OCI-LY7 (cell line): Measurements from ENCODE around the gene PXN. TPM values are rescaled to one million over a fixed set of nuclear protein-coding genes. Genes with fewer than 3 reads are reported as not detected.

ENCODE experiments used
- BruUV-seq: library from RNA; stranded (reverse); fragments of 400-500 nt; replicated peaks from 2 replicates; lab custom pipeline; 2021; lab: Mats Ljungman, UMichigan
- CTCF ChIA-PET: fragments of 300-600 bp; sonication (Branson Sonifier 250); formaldehyde crosslinking; loops from one replicate; lab custom pipeline; 2022; ENCODE audit warnings: antibody characterized with exemption; ENCODE audit not compliant: unreplicated experiment; lab: Charles Lee
- POLR2A ChIA-PET: fragments of 300-600 bp; sonication (Branson Sonifier 250); formaldehyde crosslinking; loops from one replicate; lab custom pipeline; 2022; ENCODE audit warnings: antibody characterized with exemption; lab: Charles Lee
- DNase-seq: peaks from one replicate; pipeline ENCODE4 v3.0.0-alpha.2; 2015; ENCODE audit warnings: low spot score
- H2AFZ ChIP-seq: fragments of 200-600 bp; sonication (generic), shearing (Covaris generic); 2 replicates; pipeline ENCODE4 v1.6.1; 2014; ENCODE audit warnings: mild to moderate bottlenecking, antibody characterized with exemption, low read length, moderate library complexity
- H3K27ac ChIP-seq: fragments of 200-600 bp; sonication (generic); 2 replicates; pipeline ENCODE4 v1.5.1; 2014; ENCODE audit warnings: mixed run types, low read depth, mild to moderate bottlenecking, moderate library complexity, low read length, inconsistent platforms; ENCODE audit not compliant: poor library complexity, severe bottlenecking
- H3K36me3 ChIP-seq: fragments of 200-600 bp; sonication (generic); 2 replicates; pipeline ENCODE4 v1.6.1; 2014; ENCODE audit warnings: mild to moderate bottlenecking, antibody characterized with exemption, low read length, moderate library complexity, mixed read lengths; ENCODE audit not compliant: insufficient read depth
- H3K4me1 ChIP-seq: fragments of 200-600 bp; sonication (generic); 2 replicates; pipeline ENCODE4 v1.5.1; 2014; ENCODE audit warnings: mild to moderate bottlenecking, low read length; ENCODE audit not compliant: insufficient read depth, poor library complexity, severe bottlenecking
- H3K4me2 ChIP-seq: fragments of 200-600 bp; sonication (generic); 2 replicates; pipeline ENCODE4 v1.6.1; 2014; ENCODE audit warnings: mild to moderate bottlenecking, low read length
- H3K4me3 ChIP-seq: fragments of 200-600 bp; sonication (generic); 2 replicates; pipeline ENCODE4 v1.5.1; 2014; ENCODE audit warnings: mild to moderate bottlenecking, low read depth, low read length; ENCODE audit not compliant: poor library complexity, severe bottlenecking
- H3K79me2 ChIP-seq: fragments of 200-600 bp; sonication (generic); 2 replicates; pipeline ENCODE4 v1.6.1; 2016; ENCODE audit warnings: low read depth, mild to moderate bottlenecking, low read length, moderate library complexity, mixed read lengths; ENCODE audit not compliant: insufficient read depth
- H3K9me2 ChIP-seq: fragments of 200-600 bp; sonication (generic); 2 replicates; pipeline ENCODE4 v1.6.1; 2016; ENCODE audit warnings: mild to moderate bottlenecking, low read length, mixed read lengths; ENCODE audit not compliant: insufficient read depth
- H3K9me3 ChIP-seq: fragments of 200-600 bp; sonication (generic); 2 replicates; pipeline ENCODE4 v1.6.1; 2014; ENCODE audit warnings: mild to moderate bottlenecking, mixed run types, low read length, mixed read lengths
- H4K20me1 ChIP-seq: fragments of 200-600 bp; sonication (generic); 2 replicates; pipeline ENCODE4 v1.6.1; 2014; ENCODE audit warnings: mild to moderate bottlenecking, antibody characterized with exemption, low read length, moderate library complexity, mixed read lengths; ENCODE audit not compliant: insufficient read depth
- EZH2phosphoT487 ChIP-seq: fragments of 200-600 bp; sonication (generic); IDR thresholded peaks from 2 replicates; pipeline ENCODE4 v1.6.1; 2018; ENCODE audit warnings: low read depth, borderline replicate concordance, mild to moderate bottlenecking, mixed run types, antibody characterized with exemption, low read length, moderate library complexity, mixed read lengths
- intact Hi-C: fragments of 100-400 bp; cut with micrococcal nuclease; formaldehyde crosslinking; loops from one replicate; pipeline ENCODE4 v1.10.0; 2022; ENCODE audit not compliant: unreplicated experiment
- total RNA-seq, 2 experiments: library from RNA; depleted of rRNA in 1 of 2; stranded (reverse); fragments of >200 nt in 1 of 2; shearing (Covaris generic) in 1 of 2; gene quantifications; 2 replicates each; pipeline ENCODE4 v1.2.3, GENCODE V29; 2014 to 2022
- TF ChIP-seq, protein P1 (sequence below): fragments of 200-600 bp; sonication (generic); conservative IDR thresholded peaks from 2 replicates; pipeline ENCODE4 v1.5.1; 2014; ENCODE audit warnings: mild to moderate bottlenecking, antibody characterized with exemption, low read length, moderate library complexity, mixed read lengths

PXN gene
- total RNA-seq, 2 experiments from 2014 or later, result 8.6 to 22.9 TPM

DNA sequence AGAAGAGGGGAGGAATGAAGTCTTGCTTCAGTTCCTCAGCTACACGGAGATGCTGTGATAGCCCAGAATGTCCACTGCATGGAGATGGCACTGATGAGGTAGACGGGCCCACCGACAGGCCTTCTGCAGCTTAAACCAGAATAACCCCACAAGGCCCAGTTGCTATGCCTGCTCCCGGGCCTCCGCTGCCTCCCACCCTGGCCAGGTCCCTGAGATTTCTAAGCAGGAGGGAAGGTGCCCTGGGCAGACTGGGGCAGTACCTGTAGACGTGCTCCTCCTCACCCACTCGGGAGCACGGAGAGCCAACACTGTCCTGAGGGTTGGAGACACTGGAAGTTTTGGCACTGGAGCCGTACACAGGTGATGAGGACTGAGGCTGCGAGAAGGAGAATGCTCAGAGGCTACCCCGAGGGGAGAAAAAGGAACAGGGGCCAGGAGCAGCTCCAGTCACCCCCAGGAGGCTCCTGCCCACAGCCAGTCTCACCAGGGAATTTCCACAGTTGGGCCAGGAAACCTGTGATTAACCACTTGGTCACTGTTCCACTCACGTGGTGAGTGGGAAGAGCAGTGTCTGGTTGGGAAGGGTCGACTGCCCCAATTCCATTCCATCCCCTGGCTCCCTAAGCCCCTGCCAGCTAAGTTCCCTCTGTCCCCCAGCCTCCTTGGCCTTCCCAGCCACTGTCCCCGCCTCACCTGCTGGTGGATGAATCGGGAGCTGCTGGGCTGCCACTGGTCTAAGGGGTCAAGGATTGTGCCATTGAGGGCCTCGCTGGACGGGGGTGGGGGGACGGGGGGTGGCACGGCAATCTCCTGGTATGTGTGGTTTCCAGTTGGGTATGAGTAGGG is 41.8 kb downstream of the PXN start:
- H3K36me3 ChIP-seq, result no peaks in the 10 kb centered on the region
- H3K9me3 ChIP-seq, result no peaks in the 10 kb centered on the region
- no peak overlapping the region for H3K4me3 ChIP-seq
- no peaks in the 10 kb centered on the region for H4K20me1 ChIP-seq
- H3K4me2 ChIP-seq, result no peak overlapping the region
- intact Hi-C loops, result loop anchor here (10.0 kb wide), 1 partner anchor 211 kb away; the partner anchor contains the start of gene COX6A1
- TF ChIP-seq, protein P1, sequence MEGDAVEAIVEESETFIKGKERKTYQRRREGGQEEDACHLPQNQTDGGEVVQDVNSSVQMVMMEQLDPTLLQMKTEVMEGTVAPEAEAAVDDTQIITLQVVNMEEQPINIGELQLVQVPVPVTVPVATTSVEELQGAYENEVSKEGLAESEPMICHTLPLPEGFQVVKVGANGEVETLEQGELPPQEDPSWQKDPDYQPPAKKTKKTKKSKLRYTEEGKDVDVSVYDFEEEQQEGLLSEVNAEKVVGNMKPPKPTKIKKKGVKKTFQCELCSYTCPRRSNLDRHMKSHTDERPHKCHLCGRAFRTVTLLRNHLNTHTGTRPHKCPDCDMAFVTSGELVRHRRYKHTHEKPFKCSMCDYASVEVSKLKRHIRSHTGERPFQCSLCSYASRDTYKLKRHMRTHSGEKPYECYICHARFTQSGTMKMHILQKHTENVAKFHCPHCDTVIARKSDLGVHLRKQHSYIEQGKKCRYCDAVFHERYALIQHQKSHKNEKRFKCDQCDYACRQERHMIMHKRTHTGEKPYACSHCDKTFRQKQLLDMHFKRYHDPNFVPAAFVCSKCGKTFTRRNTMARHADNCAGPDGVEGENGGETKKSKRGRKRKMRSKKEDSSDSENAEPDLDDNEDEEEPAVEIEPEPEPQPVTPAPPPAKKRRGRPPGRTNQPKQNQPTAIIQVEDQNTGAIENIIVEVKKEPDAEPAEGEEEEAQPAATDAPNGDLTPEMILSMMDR, result no peak
- no peak for TF ChIP-seq EZH2phosphoT487
- no TSS peak for BruUV-seq
- no peak overlapping the region for H3K27ac ChIP-seq
- H3K4me1 ChIP-seq, result peaks cover 25% of the 10 kb centered on the region
- no peaks in the 10 kb centered on the region for H3K79me2 ChIP-seq
- ChIA-PET POLR2A (no interaction called here), CTCF (interaction anchor here (0.7 kb wide), 1 partner anchor 23 kb away, joined by 4 read pairs; the partner anchor contains the start of gene RPLP0)
- no peaks in the 10 kb centered on the region for H3K9me2 ChIP-seq
- H2AFZ ChIP-seq, result no peak overlapping the region
- no peak for DNase-seq

DNA sequence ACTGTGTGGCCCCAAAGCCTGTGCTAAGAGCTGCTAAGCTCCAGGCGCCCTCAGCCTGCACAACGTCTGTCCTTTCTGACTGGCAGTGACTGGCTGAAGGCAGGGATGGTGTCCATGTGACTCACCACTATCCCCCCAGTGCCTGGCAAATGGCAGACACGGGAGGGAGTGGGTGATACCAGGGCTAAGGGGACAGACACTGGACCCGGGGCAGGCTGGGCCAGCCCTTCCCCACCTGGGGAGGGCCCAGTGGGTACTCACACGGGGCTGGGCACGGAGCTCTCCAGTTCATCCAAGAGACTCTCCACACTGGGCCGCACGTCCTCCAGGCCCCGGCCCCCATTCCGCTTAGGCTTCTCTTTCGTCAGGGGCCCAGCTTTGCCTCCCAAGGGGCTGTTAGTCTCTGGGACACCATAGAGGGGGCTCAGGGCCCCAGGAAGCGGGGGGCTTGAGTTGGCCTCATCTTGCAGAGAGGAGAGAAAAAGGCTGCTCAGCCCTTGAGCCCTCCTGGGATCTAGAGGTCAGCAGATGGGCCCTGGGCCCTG is 43.2 kb downstream of the PXN start:
- DNase-seq, result no peak
- intact Hi-C loops, result loop anchor here (10.0 kb wide), 1 partner anchor 212 kb away; the partner anchor contains the start of gene COX6A1
- H3K4me1 ChIP-seq, result peaks cover 15% of the 10 kb centered on the region
- no peaks in the 10 kb centered on the region for H3K9me2 ChIP-seq
- no peaks in the 10 kb centered on the region for H3K79me2 ChIP-seq
- CTCF ChIA-PET, result no interaction called here
- no peak overlapping the region for H3K4me3 ChIP-seq
- BruUV-seq, result no TSS peak
- POLR2A ChIA-PET, result no interaction called here
- no peak overlapping the region for H3K4me2 ChIP-seq
- H3K27ac ChIP-seq, result no peak overlapping the region
- H3K9me3 ChIP-seq, result no peaks in the 10 kb centered on the region
- no peaks in the 10 kb centered on the region for H4K20me1 ChIP-seq
- no peaks in the 10 kb centered on the region for H3K36me3 ChIP-seq
- TF ChIP-seq, protein P1, result no peak
- no peak for TF ChIP-seq EZH2phosphoT487
- no peak overlapping the region for H2AFZ ChIP-seq
